ENCODE measurements around the gene SNX32. TPM values are rescaled to one million over a fixed set of nuclear protein-coding genes. Genes with fewer than 3 reads are reported as not detected.

SNX32 gene
- total and polyA plus RNA-seq, 9 of the 15 experiments (the other 6 are each of a cell fraction or from before 2014, with no cell fraction given) = 0.03 TPM; not detected in 7

DNA sequence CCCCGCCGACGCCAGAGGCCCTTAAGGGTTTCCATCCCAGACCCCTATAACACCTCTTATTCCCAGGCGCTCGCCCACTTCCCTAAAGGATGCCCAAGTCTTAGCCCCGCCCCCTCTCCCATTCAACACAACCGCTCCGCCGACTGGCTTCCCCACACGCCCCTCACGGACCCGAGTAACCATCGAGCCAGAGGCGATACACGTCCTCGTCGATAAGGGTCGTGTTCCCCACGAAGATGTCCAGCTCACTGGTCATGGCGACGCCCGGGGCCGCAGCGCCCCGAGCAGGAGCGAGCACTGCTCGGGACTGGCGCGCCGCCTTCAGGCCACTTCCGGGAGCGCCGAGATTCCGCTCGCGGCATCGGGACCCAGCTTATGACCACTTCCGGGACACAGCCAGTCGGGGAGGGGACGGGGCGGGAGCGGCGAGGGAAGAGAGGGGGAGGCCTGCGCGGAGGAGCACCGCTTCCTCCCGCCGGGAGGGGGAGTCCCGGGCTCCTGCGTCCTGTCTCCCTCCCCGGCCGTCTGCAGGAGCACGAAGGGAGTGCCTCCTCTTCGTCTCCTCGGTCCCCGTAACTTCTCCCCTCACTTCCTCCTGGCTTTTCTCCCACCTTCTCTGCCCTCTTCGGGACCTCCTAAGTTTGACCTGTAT is 54.5 kb downstream of the SNX32 start, which contains the start of gene FIBP (continued):
- TF ChIP-seq, protein P1, sequence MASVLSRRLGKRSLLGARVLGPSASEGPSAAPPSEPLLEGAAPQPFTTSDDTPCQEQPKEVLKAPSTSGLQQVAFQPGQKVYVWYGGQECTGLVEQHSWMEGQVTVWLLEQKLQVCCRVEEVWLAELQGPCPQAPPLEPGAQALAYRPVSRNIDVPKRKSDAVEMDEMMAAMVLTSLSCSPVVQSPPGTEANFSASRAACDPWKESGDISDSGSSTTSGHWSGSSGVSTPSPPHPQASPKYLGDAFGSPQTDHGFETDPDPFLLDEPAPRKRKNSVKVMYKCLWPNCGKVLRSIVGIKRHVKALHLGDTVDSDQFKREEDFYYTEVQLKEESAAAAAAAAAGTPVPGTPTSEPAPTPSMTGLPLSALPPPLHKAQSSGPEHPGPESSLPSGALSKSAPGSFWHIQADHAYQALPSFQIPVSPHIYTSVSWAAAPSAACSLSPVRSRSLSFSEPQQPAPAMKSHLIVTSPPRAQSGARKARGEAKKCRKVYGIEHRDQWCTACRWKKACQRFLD (CRISPR knock-in tag; IDR thresholded peaks at IDR 0.05) = peak; percentile 98
- TF ChIP-seq ASH1L (IDR thresholded peaks at IDR 0.05; ENCODE audit: borderline replicate concordance, low read depth, partially characterized antibody) = no peak
- peak; percentile 92 for TF ChIP-seq SP1 (CRISPR knock-in tag; IDR thresholded peaks at IDR 0.05)
- peak; percentile 60; the same call in 1 of the 2 replicates for TF ChIP-seq GTF2E2 (tag; IDR thresholded peaks at IDR 0.05)
- no peak for TF ChIP-seq NR3C1 (CRISPR knock-in tag; IDR thresholded peaks at IDR 0.05)
- TF ChIP-seq DMBX1 (CRISPR knock-in tag; IDR thresholded peaks at IDR 0.05; ENCODE audit: borderline replicate concordance) = no peak
- no peak for TF ChIP-seq IFI16 (CRISPR knock-in tag; IDR thresholded peaks at IDR 0.05)
- peak; percentile 22 for TF ChIP-seq ZFP36 (IDR thresholded peaks at IDR 0.05; ENCODE audit: low read depth, low read length, partially characterized antibody)
- peak in 1 of 2 experiments; percentile 40; a peak in 1 of 4 replicates for TF ChIP-seq SRF (CRISPR knock-in tag; IDR thresholded peaks at IDR 0.05)
- TF ChIP-seq SMARCA4 (IDR thresholded peaks at IDR 0.05) = peak; percentile 11; the same call in 1 of the 2 replicates
- TF ChIP-seq ZNF79 (CRISPR knock-in tag; IDR thresholded peaks at IDR 0.05; ENCODE audit: low read depth) = no peak
- TF ChIP-seq ZNF507 (tag; conservative IDR thresholded peaks at IDR 0.05) = no peak
- TF ChIP-seq CREM (IDR thresholded peaks at IDR 0.05; ENCODE audit: low read depth) = peak; percentile 97
- TF ChIP-seq ZNF124 (CRISPR knock-in tag; IDR thresholded peaks at IDR 0.05) = no peak
- TF ChIP-seq HNRNPH1 (optimal IDR thresholded peaks at IDR 0.05; ENCODE audit: low read depth, low read length) = no peak
- peak; percentile 90 for TF ChIP-seq RB1 (IDR thresholded peaks at IDR 0.05; ENCODE audit: low read depth)
- TF ChIP-seq, protein P2, sequence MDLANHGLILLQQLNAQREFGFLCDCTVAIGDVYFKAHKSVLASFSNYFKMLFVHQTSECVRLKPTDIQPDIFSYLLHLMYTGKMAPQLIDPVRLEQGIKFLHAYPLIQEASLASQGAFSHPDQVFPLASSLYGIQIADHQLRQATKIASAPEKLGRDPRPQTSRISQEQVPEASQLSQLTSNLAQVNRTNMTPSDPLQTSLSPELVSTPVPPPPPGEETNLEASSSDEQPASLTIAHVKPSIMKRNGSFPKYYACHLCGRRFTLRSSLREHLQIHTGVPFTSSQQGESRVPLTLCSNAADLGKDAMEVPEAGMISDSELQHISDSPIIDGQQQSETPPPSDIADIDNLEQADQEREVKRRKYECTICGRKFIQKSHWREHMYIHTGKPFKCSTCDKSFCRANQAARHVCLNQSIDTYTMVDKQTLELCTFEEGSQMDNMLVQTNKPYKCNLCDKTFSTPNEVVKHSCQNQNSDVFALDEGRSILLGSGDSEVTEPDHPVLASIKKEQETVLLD (IDR thresholded peaks at IDR 0.05) = no peak
- TF ChIP-seq, protein P3, sequence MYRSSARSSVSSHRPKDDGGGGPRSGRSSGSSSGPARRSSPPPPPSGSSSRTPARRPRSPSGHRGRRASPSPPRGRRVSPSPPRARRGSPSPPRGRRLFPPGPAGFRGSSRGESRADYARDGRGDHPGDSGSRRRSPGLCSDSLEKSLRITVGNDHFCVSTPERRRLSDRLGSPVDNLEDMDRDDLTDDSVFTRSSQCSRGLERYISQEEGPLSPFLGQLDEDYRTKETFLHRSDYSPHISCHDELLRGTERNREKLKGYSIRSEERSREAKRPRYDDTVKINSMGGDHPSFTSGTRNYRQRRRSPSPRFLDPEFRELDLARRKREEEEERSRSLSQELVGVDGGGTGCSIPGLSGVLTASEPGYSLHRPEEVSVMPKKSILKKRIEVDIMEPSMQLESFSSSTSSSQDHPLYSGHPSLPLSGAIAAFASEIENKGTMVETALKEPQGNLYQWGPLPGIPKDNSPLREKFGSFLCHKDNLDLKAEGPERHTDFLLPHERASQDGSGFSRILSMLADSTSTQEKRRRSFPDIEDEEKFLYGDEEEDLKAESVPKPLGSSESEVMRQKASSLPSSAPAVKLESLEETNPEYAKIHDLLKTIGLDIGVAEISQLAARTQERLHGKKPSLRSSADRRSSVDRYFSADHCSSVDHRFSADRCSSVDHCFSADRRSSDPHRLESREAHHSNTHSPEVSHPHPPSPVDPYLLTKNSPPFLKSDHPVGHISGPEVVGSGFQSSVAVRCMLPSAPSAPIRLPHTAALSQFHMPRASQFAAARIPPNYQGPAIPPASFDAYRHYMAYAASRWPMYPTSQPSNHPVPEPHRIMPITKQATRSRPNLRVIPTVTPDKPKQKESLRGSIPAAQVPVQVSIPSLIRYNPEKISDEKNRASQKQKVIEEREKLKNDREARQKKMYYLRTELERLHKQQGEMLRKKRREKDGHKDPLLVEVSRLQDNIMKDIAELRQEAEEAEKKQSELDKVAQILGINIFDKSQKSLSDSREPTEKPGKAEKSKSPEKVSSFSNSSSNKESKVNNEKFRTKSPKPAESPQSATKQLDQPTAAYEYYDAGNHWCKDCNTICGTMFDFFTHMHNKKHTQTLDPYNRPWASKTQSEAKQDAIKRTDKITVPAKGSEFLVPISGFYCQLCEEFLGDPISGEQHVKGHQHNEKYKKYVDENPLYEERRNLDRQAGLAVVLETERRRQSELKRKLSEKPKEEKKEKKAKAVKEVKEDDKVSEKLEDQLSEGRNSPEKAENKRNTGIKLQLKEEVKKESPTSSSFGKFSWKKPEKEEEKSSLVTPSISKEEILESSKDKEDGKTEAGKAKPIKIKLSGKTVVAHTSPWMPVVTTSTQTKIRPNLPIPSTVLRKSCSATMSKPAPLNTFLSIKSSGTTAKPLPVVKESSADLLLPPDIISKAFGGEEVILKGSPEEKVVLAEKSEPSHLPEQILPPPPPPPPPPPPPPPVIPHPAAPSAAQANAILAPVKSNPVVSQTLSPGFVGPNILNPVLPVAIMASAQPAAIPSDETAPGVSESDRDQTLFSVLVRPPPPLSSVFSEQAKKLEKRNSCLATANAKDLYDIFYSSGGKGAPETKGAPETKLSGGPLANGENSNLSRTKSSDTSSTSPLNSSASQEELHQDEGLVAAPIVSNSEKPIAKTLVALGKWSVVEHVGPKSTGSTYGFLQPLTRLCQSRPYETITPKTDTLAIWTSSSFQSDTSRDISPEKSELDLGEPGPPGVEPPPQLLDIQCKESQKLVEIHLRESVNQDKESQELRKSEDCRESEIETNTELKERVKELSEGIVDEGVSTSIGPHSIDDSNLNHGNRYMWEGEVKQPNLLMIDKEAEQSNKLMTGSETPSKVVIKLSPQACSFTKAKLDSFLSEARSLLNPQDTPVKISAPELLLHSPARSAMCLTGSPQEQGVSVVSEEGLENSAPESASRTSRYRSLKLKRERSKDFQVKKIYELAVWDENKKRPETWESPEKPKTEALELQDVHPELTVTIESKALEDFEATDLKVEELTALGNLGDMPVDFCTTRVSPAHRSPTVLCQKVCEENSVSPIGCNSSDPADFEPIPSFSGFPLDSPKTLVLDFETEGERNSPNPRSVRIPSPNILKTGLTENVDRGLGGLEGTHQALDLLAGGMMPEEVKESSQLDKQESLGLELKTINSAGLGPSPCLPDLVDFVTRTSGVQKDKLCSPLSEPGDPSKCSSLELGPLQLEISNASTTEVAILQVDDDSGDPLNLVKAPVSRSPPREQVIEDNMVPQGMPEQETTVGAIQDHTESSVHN (IDR thresholded peaks at IDR 0.05; ENCODE audit: borderline replicate concordance in 1 of 2, low read depth in 1 of 2) = no peak
